ENCODE measurements around the gene CD38.
"Not testable (repeated sequence)": the region's sequence is repeated elsewhere in the genome, so short reads cannot be mapped to it uniquely, and the experiment has no call there.

CD38 gene

GRCh38 chr4:15762460-15762859 lies 15.7 kb upstream of the CD38 start:
- not testable (repeated sequence) for DNase-seq (ENCODE audit: low spot score)

DNA sequence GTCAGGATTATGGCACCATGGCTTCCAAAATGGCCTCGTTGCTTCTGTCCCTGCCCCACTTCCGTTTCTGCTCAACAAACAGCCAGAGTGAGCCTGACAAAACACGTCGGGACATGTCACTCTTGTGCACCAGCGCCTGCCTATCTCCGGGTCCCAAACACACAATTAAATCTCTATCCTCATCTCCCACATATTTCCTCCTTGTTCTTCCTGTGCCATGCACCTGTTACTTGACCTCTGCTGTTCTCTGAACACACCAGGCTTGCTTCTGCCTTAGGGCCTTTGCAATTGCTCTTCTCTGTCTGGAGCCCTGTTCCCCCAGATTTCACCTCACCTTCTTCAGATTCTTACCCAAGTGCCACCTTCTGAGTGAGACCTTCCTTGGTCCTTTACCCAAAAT lies 12.7 kb upstream of the CD38 start:
- DNase-seq (ENCODE audit: low spot score): no peak

GRCh38 chr4:15765910-15766697 lies 12.0 kb upstream of the CD38 start:
- no peak for DNase-seq (ENCODE audit: low spot score)

- no peak for DNase-seq (ENCODE audit: low spot score)
Observed at GRCh38 chr4:15766821-15767220, 11.3 kb upstream of the CD38 start.

DNA sequence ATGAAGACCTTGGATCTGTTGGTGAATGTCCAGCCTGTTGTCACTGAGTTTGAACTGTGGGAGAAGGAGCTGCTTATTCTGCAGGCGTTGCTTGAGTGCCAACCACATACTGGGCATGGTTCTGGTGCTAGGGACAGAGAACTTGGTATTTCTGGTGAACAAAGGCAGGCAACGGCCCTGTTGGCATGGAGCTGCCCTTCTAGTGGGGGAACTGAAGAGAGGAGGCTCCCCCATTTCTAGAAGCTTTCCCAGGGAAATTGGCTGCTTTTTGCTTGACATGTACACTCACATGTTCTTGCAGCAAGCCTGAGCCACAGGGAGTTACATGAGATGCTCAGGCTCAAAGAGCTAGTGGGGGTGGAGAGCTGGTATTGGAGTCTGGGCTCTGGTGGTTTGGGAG lies 8.9 kb upstream of the CD38 start:
- DNase-seq (ENCODE audit: low spot score): no peak

GRCh38 chr4:15771216-15772058 lies 6.7 kb upstream of the CD38 start:
- DNase-seq (ENCODE audit: low spot score): no peak

GRCh38 chr4:15774020-15774420 lies 4.1 kb upstream of the CD38 start:
- no peak for DNase-seq (ENCODE audit: low spot score)

DNA sequence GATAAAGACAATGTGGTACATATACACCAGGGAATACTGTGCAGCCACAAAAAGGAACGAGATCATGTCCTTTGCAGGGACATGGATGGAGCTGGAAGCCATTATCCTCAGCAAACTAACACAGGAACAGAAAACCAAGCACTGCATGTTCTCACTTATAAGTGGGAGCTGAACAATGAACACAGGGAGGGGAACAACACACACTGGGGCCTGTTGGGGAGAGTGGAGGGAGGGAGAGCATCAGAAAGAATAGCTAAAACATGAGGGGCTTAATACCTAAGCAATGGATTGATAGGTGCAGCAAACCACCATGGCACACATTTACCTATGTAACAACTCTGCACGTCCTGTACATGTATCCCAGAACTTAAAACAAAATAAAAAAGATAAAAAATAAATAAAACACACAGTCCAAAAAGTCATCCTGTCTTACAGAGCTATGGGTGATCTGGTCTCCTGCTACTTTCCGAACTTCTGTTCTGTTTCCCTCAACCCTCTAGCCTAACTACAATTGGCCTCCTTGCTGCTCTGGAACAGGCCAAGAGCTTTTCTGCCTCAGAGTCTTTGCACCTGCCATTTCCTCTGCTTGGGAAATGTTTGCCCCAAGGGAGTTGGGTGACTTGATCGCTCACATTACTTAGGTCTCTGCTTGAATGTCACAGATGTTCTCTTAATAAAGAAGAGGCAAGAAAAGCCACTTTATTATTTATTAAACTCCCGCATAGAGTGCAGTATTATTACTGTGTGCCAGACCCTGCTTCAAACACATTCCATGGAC lies 1.1 kb upstream of the CD38 start:
- no peak for DNase-seq (ENCODE audit: low spot score)

DNA sequence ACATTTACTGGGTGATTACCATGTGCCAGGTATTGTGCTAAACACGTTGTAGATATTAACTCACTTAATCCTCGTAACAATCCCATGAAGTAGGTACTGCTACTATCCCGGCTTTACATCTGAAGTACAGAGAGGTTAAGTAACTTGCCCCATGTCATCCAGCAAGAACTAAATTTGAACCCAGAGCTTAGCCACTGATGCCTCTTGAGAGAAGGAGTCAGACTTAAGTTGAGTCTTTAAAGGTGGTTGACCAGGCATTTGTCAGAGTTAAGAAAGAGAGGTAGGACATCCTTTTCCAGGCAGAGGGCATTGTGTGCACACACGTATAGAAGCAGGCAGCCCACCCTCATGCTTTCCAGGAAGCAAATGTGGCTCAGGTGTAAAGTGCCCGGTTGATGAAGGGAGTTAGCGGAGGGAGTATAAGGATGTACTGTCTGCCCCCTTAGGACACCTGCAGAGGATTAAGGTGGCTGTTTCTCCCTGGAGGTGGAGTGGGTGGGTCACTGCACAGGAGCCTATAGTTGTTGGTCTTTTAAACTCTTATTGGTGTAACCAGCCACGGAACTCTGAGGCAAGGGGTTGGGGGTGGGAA lies 335 bp upstream of the CD38 start:
- DNase-seq (ENCODE audit: low spot score): no peak

GRCh38 chr4:15779306-15779705 lies 1.2 kb downstream of the CD38 start:
- DNase-seq (ENCODE audit: low spot score): peak; percentile 69

- no peak for DNase-seq (ENCODE audit: low spot score)
Observed at GRCh38 chr4:15779809-15780208, 1.7 kb downstream of the CD38 start.

DNA sequence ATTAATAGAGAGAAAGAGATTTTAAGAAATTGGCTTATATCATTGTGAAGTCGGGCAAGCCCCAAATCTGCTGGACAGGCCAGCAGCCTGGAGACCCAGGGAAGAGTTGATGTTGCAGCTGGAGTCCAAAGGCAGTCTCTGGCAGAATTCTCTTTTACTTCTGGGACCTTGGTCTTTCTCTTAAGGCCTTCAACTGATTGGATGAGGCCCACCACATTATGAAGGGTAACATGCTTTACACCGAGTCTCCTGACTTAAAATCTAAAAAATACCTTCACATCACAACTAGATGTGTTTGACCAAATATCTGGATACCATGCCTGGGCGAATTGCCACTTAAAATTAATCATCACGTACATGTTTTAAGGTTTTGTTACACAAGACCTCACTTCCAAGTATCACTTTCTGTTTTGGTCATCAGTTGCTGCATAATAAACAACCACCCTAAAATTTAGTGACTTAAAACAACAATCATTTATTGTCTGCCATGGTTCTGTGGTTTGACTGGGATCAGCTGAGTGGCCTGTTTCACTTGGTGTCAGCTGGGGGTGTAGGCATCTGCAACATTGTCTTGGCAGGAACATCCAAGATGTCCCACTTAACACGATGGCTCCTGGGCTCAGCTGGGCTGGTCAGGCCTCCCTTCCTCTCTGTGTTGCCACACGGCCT lies 3.4 kb downstream of the CD38 start:
- DNase-seq (ENCODE audit: low spot score): no peak

- DNase-seq (ENCODE audit: low spot score): no peak
Observed at GRCh38 chr4:15783676-15784075, 5.5 kb downstream of the CD38 start.

GRCh38 chr4:15784959-15785634 lies 7.0 kb downstream of the CD38 start:
- no peak for DNase-seq (ENCODE audit: low spot score)

GRCh38 chr4:15786743-15787142 lies 8.6 kb downstream of the CD38 start:
- DNase-seq (ENCODE audit: low spot score): no peak

DNA sequence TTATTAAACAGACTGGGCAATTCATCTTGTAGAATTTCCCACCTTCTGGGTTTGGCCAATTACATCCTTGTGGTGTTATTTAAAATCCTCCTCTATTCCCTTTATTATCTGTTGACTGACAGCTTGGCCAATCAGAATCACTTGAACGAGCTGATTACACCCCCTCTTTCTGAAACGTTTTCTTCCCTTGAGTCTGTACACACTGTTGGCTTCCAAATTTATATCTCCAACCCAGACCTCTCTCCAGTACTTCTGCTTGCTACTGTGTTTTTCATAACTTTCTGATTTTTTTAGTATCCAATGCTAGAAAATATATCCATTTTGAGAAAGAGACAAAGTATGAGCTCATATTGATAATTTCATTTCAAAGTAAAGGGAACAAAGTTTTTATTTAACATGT lies 14.8 kb downstream of the CD38 start:
- no peak for DNase-seq (ENCODE audit: low spot score)

DNA sequence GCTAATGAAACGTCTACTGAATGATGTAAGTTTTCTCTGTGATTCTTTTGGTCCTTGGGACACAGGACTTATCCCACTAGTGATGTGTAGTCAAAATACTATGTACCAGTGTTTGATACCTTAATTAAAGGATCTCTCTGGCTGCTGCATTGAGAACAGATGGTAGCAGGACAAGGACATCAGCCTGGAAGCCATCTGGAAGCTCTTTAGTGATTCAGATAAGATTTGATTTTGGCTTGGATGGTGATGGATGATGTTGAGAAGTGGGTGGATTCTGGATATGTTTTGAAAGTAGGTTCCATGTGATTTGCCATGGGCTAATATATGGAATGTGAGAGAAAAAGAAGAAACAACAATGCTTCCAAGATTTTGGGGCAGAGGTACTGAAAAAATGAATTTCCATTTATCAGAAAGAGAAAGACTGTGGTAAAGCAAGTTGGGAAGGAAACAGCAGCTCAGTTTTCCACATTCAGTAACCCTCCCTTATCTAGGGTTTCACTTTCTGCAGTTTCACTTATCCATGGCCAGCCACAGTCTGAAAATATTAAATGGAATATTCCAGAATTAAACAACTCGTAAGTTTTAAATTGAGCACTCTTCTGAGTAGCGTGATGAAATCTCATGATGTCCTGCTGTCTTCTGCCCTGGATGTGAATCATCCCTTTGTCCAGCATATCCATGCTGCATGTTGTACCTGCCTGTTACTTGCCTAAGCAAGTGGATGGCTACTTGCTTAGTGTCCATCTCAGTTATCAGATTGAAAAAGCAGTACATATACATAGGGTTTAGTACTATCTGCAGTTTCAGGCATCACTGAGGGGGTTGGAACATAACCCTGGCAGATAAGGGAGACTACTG lies 15.6 kb downstream of the CD38 start:
- DNase-seq (ENCODE audit: low spot score): no peak

GRCh38 chr4:15794426-15794825 lies 16.3 kb downstream of the CD38 start:
- DNase-seq (ENCODE audit: low spot score): no peak

DNA sequence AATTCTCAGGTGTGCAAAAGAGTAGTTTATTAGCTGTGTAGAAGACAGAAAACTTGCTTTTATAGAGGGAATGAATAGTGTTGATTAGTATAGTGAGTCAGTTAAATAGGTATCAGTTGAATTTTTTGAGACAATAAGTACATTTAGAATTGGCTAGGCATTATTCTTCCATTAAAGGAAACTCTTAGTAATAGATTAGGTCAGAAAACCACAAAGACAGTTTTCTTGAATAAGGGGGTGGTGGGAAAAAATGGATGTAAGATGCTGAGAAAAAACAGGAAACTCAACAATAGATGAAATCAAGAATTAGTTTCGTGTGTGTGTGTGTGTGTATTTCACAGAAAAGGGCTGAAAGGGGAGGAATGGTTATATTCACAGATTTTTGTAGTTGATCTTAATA lies 16.8 kb downstream of the CD38 start:
- DNase-seq (ENCODE audit: low spot score): no peak

- no peak for DNase-seq (ENCODE audit: low spot score)
Observed at GRCh38 chr4:15797320-15797719, 19.2 kb downstream of the CD38 start.
